Fibroblast of lung (primary cell): Measurements from ENCODE around the gene SGCE.

Experiments
- CTCF ChIP-seq, 2 donors: IDR thresholded peaks in 1 of 2; conservative IDR thresholded peaks in 1 of 2; 1 replicate in 1 of 2; 2 replicates in 1 of 2; pipeline ENCODE4 v1.5.1; 2011 to 2012; ENCODE audit warnings: low read length in 2 of 2, control low read depth in 1 of 2, inconsistent platforms in 1 of 2, low read depth in 1 of 2, mild to moderate bottlenecking in 1 of 2
- EZH2 ChIP-seq: IDR thresholded peaks from 2 replicates; pipeline ENCODE4 v1.5.1; 2012; ENCODE audit warnings: low read length, control low read depth, mild to moderate bottlenecking; ENCODE audit errors: missing control alignments

DNA sequence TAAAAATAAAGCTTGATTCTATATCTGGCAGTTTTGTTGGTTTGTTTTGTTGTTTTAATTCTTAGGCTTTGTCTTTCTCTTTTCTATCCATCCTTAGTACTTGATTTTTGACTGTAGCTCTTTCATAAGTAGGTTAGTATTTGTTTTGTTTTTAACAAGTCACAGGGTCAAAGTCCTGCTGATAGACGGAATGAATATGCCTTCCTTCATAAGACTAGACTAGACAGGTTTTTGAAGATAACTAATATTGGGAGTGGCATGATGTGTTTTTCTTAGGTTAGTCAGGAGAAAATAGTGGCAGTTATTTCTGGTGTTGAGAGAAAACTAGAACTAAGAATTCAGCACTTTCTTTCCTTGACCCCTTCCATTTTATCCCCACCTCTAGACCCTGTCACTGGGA is 96.0 kb downstream of the SGCE start:
- TF ChIP-seq CTCF (conservative IDR thresholded peaks at IDR 0.05 in 1 of 2, IDR thresholded peaks at IDR 0.05 in 1 of 2; ENCODE audit: low read depth in 1 of 2, low read length in 2 of 2): no peak
- no peak for TF ChIP-seq EZH2
